ENCODE results near the gene TFE3. TPM values are rescaled to one million over a fixed set of nuclear protein-coding genes. Genes with fewer than 3 reads are reported as not detected.

TFE3 gene
- total and polyA plus RNA-seq, 3 experiments from 2014 or later: 7.7 to 35.4 (median 32.4) TPM

Other genes with a start within 250 kb of the TFE3 start
- 10 to 100 TPM; 53.5 to 65.0 TPM for gene HDAC6, start 241.3 kb downstream of the TFE3 start, total RNA-seq
- gene HDAC6, start 241.3 kb downstream of the TFE3 start, polyA plus RNA-seq: 25.7 TPM
- under 1 TPM in 1 of 2 experiments, not detected in 1; 0.18 TPM for gene ERAS, start 216.8 kb downstream of the TFE3 start, total RNA-seq
- gene ERAS, start 216.8 kb downstream of the TFE3 start, polyA plus RNA-seq: not detected
- gene PCSK1N, start 207.7 kb downstream of the TFE3 start, total RNA-seq: 1 to 10 TPM; 2.3 to 3.2 TPM
- gene PCSK1N, start 207.7 kb downstream of the TFE3 start, polyA plus RNA-seq: 11.1 TPM
- 10 to 100 TPM; 87.5 to 93.6 TPM for gene TIMM17B, start 145.6 kb downstream of the TFE3 start, total RNA-seq
- 68.5 TPM for gene TIMM17B, start 145.6 kb downstream of the TFE3 start, polyA plus RNA-seq
- gene PQBP1, start 145.4 kb downstream of the TFE3 start, total RNA-seq: 100 to 1,000 TPM; 101 to 106 TPM
- 83.5 TPM for gene PQBP1, start 145.4 kb downstream of the TFE3 start, polyA plus RNA-seq
- 10 to 100 TPM; 27.1 to 27.2 TPM for gene SLC35A2, start 131.7 kb downstream of the TFE3 start, total RNA-seq
- 13.2 TPM for gene SLC35A2, start 131.7 kb downstream of the TFE3 start, polyA plus RNA-seq
- gene PIM2, start 124.3 kb downstream of the TFE3 start, total RNA-seq: 100 to 1,000 TPM; 269 to 273 TPM
- 212 TPM for gene PIM2, start 124.3 kb downstream of the TFE3 start, polyA plus RNA-seq
- gene OTUD5, start 85.8 kb downstream of the TFE3 start, total RNA-seq: 10 to 100 TPM; 67.3 to 69.1 TPM
- gene OTUD5, start 85.8 kb downstream of the TFE3 start, polyA plus RNA-seq: 47.5 TPM
- gene KCND1, start 71.5 kb downstream of the TFE3 start, total RNA-seq: 1 to 10 TPM in 1 of 2 experiments, under 1 TPM in 1; 0.72 to 1.1 TPM
- gene KCND1, start 71.5 kb downstream of the TFE3 start, polyA plus RNA-seq: 0.06 TPM
- gene GRIPAP1, start 41.1 kb downstream of the TFE3 start, total RNA-seq: 10 to 100 TPM; 56.8 to 57.7 TPM
- 21.2 TPM for gene GRIPAP1, start 41.1 kb downstream of the TFE3 start, polyA plus RNA-seq
- 1 to 10 TPM; 5.1 to 5.4 TPM for gene CCDC120, start 15.6 kb upstream of the TFE3 start, total RNA-seq
- gene CCDC120, start 15.6 kb upstream of the TFE3 start, polyA plus RNA-seq: 1.5 TPM
- 10 to 100 TPM; 13.1 to 14.5 TPM for gene PRAF2, start 30.6 kb upstream of the TFE3 start, total RNA-seq
- gene PRAF2, start 30.6 kb upstream of the TFE3 start, polyA plus RNA-seq: 62.6 TPM
- 10 to 100 TPM; 41.4 to 46.2 TPM for gene WDR45, start 36.5 kb upstream of the TFE3 start, total RNA-seq
- gene WDR45, start 36.5 kb upstream of the TFE3 start, polyA plus RNA-seq: 56.9 TPM
- 10 to 100 TPM; 20.4 to 23.3 TPM for gene GPKOW, start 80.4 kb upstream of the TFE3 start, total RNA-seq
- 31.8 TPM for gene GPKOW, start 80.4 kb upstream of the TFE3 start, polyA plus RNA-seq
- 1 to 10 TPM; 1.4 TPM for gene MAGIX, start 119.4 kb upstream of the TFE3 start, total RNA-seq
- 0.25 TPM for gene MAGIX, start 119.4 kb upstream of the TFE3 start, polyA plus RNA-seq
- 10 to 100 TPM; 95.2 to 98.1 TPM for gene PLP2, start 128.5 kb upstream of the TFE3 start, total RNA-seq
- 160 TPM for gene PLP2, start 128.5 kb upstream of the TFE3 start, polyA plus RNA-seq
- 10 to 100 TPM; 13.3 to 13.5 TPM for gene PRICKLE3, start 143.0 kb upstream of the TFE3 start, total RNA-seq
- gene PRICKLE3, start 143.0 kb upstream of the TFE3 start, polyA plus RNA-seq: 3.0 TPM
- 1 to 10 TPM; 1.9 to 2.5 TPM for gene SYP, start 156.8 kb upstream of the TFE3 start, total RNA-seq
- 0.25 TPM for gene SYP, start 156.8 kb upstream of the TFE3 start, polyA plus RNA-seq
- under 1 TPM; 0.24 to 0.61 TPM for gene CACNA1F, start 190.0 kb upstream of the TFE3 start, total RNA-seq
- gene CACNA1F, start 190.0 kb upstream of the TFE3 start, polyA plus RNA-seq: not detected
- gene CCDC22, start 192.1 kb upstream of the TFE3 start, total RNA-seq: 10 to 100 TPM; 22.7 to 24.8 TPM
- 30.7 TPM for gene CCDC22, start 192.1 kb upstream of the TFE3 start, polyA plus RNA-seq
- gene FOXP3, start 221.4 kb upstream of the TFE3 start, total RNA-seq: 10 to 100 TPM; 10.5 to 11.2 TPM
- 1.6 TPM for gene FOXP3, start 221.4 kb upstream of the TFE3 start, polyA plus RNA-seq
- 1 to 10 TPM; 4.5 to 6.0 TPM for gene PPP1R3F, start 226.4 kb upstream of the TFE3 start, total RNA-seq
- gene PPP1R3F, start 226.4 kb upstream of the TFE3 start, polyA plus RNA-seq: 8.1 TPM